Temporal lobe (tissue), 1 donor: Measurements from ENCODE around the gene CHST14. TPM values are rescaled to one million over a fixed set of nuclear protein-coding genes. Genes with fewer than 3 reads are reported as not detected.

Experiments
- total RNA-seq: library from RNA; depleted of rRNA; stranded (reverse); fragments of >200 nt; gene quantifications from one replicate; pipeline ENCODE4 v1.2.3, GENCODE V29; 2014

The CHST14 gene
- total RNA-seq, 1 donor from 2014 or later: 2.0 TPM

Other genes starting within 250 kb of the CHST14 start
- gene PAK6, start 231.9 kb upstream of the CHST14 start, total RNA-seq: 14.3 TPM
- 0.49 TPM for gene ANKRD63, start 187.9 kb upstream of the CHST14 start, total RNA-seq
- gene PLCB2, start 163.0 kb upstream of the CHST14 start, total RNA-seq: 3.0 TPM
- gene INAFM2, start 147.3 kb upstream of the CHST14 start, total RNA-seq: 11.3 TPM
- gene CCDC9B, start 130.0 kb upstream of the CHST14 start, total RNA-seq: 1.5 TPM
- gene PHGR1, start 120.0 kb upstream of the CHST14 start, total RNA-seq: not detected
- gene DISP2, start 112.8 kb upstream of the CHST14 start, total RNA-seq: 20.9 TPM
- 15.0 TPM for gene KNSTRN, start 88.3 kb upstream of the CHST14 start, total RNA-seq
- 27.0 TPM for gene IVD, start 65.2 kb upstream of the CHST14 start, total RNA-seq
- 7.6 TPM for gene BAHD1, start 30.0 kb upstream of the CHST14 start, total RNA-seq
- gene CCDC32, start 94.1 kb downstream of the CHST14 start, total RNA-seq: 23.8 TPM
- 8.1 TPM for gene RPUSD2, start 98.3 kb downstream of the CHST14 start, total RNA-seq
- gene KNL1, start 123.3 kb downstream of the CHST14 start, total RNA-seq: 3.7 TPM
- gene RAD51, start 224.2 kb downstream of the CHST14 start, total RNA-seq: 0.74 TPM